ENCODE measurements around the gene GPT2.

The GPT2 gene

DNA sequence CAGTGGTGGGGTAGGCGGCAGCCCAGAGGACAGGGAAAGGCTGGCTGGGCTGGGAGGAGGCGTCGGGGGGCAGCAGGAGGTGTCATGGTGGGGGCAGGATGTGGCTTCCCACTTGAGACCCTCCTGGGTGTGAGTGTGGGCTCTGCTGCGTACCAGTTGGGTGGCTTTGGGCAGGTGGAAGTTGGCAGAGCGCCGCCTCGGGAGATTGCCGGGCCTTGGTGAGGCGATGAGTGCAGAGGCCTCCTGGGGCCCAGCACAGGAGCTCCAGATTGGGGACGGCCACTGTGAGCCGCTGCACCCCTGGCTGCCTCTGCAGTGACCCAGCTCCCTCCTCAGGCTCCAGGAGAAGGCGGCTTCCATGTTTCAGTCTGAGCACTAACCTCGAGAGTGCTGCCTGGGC is 13.8 kb downstream of the GPT2 start:
- no peak for DNase-seq (ENCODE audit: low read depth)
- TF ChIP-seq, protein P1, sequence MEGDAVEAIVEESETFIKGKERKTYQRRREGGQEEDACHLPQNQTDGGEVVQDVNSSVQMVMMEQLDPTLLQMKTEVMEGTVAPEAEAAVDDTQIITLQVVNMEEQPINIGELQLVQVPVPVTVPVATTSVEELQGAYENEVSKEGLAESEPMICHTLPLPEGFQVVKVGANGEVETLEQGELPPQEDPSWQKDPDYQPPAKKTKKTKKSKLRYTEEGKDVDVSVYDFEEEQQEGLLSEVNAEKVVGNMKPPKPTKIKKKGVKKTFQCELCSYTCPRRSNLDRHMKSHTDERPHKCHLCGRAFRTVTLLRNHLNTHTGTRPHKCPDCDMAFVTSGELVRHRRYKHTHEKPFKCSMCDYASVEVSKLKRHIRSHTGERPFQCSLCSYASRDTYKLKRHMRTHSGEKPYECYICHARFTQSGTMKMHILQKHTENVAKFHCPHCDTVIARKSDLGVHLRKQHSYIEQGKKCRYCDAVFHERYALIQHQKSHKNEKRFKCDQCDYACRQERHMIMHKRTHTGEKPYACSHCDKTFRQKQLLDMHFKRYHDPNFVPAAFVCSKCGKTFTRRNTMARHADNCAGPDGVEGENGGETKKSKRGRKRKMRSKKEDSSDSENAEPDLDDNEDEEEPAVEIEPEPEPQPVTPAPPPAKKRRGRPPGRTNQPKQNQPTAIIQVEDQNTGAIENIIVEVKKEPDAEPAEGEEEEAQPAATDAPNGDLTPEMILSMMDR (IDR thresholded peaks at IDR 0.05; ENCODE audit: low read depth, low read length, missing control alignments): no peak
- no peak overlapping the region for H3K4me3 ChIP-seq (ENCODE audit: low read depth, low read length)
- in situ Hi-C loops (cut with HindIII; ENCODE audit: low sequenced_read_pairs): no loop called here

DNA sequence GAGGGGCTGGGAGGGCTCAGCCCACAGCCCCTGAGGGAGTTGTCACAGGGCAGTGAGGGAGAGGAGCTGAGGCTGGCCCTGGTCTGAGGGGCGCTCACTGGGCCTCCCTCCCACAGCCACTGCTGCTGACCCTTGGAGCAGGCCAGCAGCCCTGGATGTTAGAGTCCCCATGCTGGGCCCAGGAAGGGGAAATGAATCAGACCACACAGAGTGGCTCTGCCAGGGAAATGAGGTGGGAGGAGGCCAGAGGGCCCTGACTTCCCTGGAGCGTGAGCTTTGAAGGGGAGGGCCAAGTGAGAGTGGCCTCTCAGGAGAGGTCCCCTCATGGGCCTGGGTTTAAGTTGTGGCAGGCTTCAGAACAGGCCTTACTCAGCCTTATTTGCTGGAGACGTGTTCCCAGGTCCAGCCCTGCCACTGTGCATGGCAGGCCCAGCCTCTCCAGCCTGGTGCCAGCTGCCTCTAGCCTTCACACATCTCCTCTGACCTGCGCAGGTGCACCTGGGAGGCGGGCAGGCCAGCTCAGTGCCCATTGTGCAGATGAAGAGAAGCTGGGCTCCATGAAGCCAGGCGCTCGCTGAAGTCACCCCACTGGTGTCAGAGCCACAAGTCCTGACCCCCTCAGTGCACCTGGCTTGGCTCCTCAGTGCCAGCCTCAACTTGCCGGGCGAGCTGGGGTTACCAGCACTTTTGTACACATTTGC is 15.4 kb downstream of the GPT2 start:
- no peak for DNase-seq (ENCODE audit: low read depth)
- H3K4me3 ChIP-seq (ENCODE audit: low read depth, low read length): no peak overlapping the region
- TF ChIP-seq, protein P1 (IDR thresholded peaks at IDR 0.05; ENCODE audit: low read depth, low read length, missing control alignments): no peak
- in situ Hi-C loops (cut with HindIII; ENCODE audit: low sequenced_read_pairs): no loop called here

DNA sequence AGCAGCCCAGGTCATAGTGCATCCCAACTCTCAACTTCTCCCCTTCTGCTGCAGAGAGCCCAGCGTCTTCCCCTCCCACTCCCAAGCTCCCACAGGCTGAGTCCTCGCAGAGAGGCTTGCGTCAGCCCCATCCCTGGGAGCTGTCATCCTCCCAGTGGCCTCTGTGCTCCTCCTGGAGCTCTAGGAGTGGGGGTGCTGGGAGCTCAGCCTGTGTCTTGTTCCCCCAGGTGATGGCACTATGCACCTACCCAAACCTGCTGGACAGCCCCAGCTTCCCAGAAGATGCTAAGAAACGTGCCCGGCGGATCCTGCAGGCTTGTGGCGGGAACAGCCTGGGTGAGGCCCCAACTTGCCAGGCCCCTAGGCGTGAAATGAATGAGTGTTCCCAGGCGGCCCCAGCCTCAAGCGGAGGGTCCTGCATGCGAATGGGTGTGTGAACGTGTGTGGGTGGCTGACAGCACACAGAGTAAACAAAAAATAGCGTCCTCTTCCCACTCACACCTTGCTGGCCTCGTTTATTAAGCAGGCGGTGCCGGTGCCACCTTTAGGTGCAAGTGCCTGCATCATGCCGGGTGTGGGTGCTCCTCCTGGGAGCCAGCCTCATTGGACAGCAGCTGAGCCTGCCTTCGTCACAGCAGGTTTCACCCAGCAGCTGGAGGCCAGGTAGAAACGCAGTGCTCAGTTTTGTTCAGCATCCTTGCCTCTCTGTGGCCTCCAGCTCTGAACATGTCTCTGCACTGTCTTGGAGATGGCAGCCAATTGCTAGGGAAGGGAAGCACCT is 16.5 kb downstream of the GPT2 start:
- in situ Hi-C loops (cut with HindIII; ENCODE audit: low sequenced_read_pairs): no loop called here
- no peak for DNase-seq (ENCODE audit: low read depth)
- H3K4me3 ChIP-seq (ENCODE audit: low read depth, low read length): no peak overlapping the region
- TF ChIP-seq, protein P1 (IDR thresholded peaks at IDR 0.05; ENCODE audit: low read depth, low read length, missing control alignments): no peak

DNA sequence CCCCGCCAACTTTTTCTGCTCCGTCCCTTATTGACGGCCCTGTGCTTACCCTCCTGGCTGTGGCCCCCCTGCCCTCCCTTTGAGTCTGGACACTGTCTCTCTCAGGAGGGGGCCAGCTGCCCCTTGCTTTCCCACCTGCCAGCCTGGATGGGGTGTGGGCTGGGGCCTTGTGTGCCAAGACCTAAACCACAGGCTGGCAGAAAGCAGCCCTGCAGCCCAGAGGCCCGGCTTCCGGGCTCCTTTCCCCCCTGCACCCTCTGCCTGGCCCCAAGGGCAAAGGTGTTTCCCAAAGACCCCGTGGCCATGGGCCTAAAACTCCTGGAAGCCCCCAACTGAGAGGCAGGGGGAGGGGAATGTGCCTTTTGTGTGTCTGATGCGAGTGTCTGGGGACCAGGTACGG is 17.5 kb downstream of the GPT2 start:
- H3K4me3 ChIP-seq (ENCODE audit: low read depth, low read length): no peak overlapping the region
- in situ Hi-C loops (cut with HindIII; ENCODE audit: low sequenced_read_pairs): no loop called here

DNA sequence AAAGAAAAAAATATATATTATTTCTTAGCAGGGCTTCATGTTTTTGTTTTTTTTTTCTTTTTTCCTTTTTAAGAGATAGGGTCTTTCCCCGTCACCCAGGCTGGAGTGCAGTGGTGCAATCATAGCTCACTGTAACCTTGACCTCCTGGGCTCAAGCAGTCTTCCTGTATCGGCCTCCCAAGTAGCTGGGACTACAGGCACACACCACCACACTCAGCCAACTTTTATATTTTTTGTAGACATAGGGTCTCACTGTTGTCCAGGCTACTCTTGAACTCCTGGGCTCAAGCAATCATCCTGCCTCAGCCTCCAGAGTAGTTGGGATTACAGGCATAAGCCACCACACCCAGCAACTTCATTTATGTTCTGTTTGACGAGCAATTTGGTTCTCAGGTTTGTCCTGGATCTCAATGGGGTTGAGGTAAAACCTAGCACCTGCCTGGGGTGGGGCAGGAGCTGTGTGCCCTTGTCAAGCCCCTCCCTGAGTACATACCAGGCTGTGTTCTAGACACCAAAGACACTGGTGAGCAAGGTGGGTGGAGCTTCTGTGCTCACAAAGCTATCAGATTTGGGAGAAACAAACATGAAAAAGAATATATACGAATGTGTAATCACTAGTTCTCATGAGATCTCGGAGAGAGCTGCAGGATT is 19.2 kb downstream of the GPT2 start:
- TF ChIP-seq, protein P1 (IDR thresholded peaks at IDR 0.05; ENCODE audit: low read depth, low read length, missing control alignments): no peak
- in situ Hi-C loops (cut with HindIII; ENCODE audit: low sequenced_read_pairs): no loop called here
- H3K4me3 ChIP-seq (ENCODE audit: low read depth, low read length): no peak overlapping the region
- no peak for DNase-seq (ENCODE audit: low read depth)

More for the DNA sequence above, 17.5 kb downstream of the GPT2 start:
- TF ChIP-seq, protein P1 (IDR thresholded peaks at IDR 0.05; ENCODE audit: low read depth, low read length, missing control alignments): no peak
- no peak for DNase-seq (ENCODE audit: low read depth)

DNA sequence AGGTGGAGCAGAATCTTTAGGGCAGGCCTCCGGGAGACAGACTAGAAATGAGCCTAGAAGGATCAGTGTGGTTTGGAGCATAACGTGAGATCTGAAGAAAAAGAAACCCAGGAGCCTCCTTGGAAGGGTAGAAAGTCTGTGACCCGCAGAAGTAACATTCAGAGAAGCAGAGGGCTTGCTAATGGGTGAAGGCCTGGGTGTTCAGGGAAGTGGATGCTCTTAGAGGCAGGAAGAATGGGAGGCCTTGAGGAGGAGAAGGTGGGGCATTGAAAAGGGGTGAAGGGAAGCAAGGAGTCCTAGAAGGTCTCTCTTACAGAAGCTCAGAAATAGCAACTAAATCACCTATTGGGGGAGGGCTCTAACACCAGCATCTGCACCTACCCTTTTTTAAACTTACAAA is 20.3 kb downstream of the GPT2 start:
- in situ Hi-C loops (cut with HindIII; ENCODE audit: low sequenced_read_pairs): no loop called here
- TF ChIP-seq, protein P1 (IDR thresholded peaks at IDR 0.05; ENCODE audit: low read depth, low read length, missing control alignments): no peak
- H3K4me3 ChIP-seq (ENCODE audit: low read depth, low read length): no peak overlapping the region
- DNase-seq (ENCODE audit: low read depth): no peak

Data from astrocyte of the cerebellum (primary cell).